Heart right ventricle (tissue), 16 donors: ENCODE measurements around the gene ERI3. TPM values are rescaled to one million over a fixed set of nuclear protein-coding genes. Genes with fewer than 3 reads are reported as not detected.

Source experiments
- ATAC-seq, 8 donors: fragments of 200-7000 bp; cut with Tn5 transposase; one replicate each; pipeline ENCODE4 v1.9.1; 2020; ENCODE audit warnings: mild to moderate bottlenecking in 8 of 8, moderate library complexity in 8 of 8, moderate number of reproducible peaks in 1 of 8
- DNase-seq, 2 donors: peaks; one replicate each; pipeline ENCODE4 v3.0.0-alpha.2; 2020
- H3K27ac ChIP-seq, 10 donors: fragments of 200-600 bp; sonication (generic) in 2 of 10; one replicate each; pipeline versions ENCODE4 v1.5.0 to v1.8.0; 2020 to 2022; ENCODE audit warnings: mild to moderate bottlenecking in 3 of 10
- H3K27me3 ChIP-seq, 7 donors: fragments of 200-600 bp; one replicate each; pipeline ENCODE4 v1.8.0; 2021 to 2022; ENCODE audit warnings: mild to moderate bottlenecking in 2 of 7
- H3K36me3 ChIP-seq, 9 donors: fragments of 200-600 bp; sonication (generic) in 1 of 9; one replicate each; pipeline versions ENCODE4 v1.5.0 to v1.8.0; 2020 to 2022; ENCODE audit warnings: mild to moderate bottlenecking in 2 of 9
- H3K4me1 ChIP-seq, 9 donors: fragments of 200-600 bp; sonication (generic) in 1 of 9; one replicate each; pipeline versions ENCODE4 v1.5.0 to v1.8.0; 2020 to 2022; ENCODE audit warnings: mild to moderate bottlenecking in 4 of 9
- H3K4me3 ChIP-seq, 10 donors: fragments of 200-600 bp; sonication (generic) in 2 of 10; one replicate each; pipeline versions ENCODE4 v1.5.0 to v1.8.0; 2020 to 2022; ENCODE audit warnings: mild to moderate bottlenecking in 7 of 10, moderate library complexity in 2 of 10
- H3K9me3 ChIP-seq, 11 donors: fragments of 200-600 bp in 10 of 11; sonication (generic) in 2 of 11; one replicate each; pipeline versions ENCODE4 v1.5.0 to v1.8.0; 2013 to 2022; ENCODE audit warnings: mild to moderate bottlenecking in 2 of 11, control low read depth in 1 of 11, moderate library complexity in 1 of 11
- CTCF ChIP-seq, 9 donors: fragments of 200-600 bp; sonication (generic) in 2 of 9; IDR thresholded peaks; one replicate each; pipeline versions ENCODE4 v1.5.0 to v1.8.0; 2021 to 2022; ENCODE audit warnings: antibody characterized with exemption in 9 of 9, mild to moderate bottlenecking in 5 of 9, moderate library complexity in 1 of 9
- WGBS, 2 donors: extraction: QIAGEN DNeasy Blood & Tissue Kit; methylation state at CpG; one replicate each; pipeline ENCODE4 v1.1.7; 2013; ENCODE audit warnings: inconsistent platforms in 1 of 2; 5-methylcytosine and 5-hydroxymethylcytosine counted together
- intact Hi-C, 10 donors: fragments of 100-400 bp; cut with DNase I; formaldehyde crosslinking; loops; one replicate each; pipeline versions ENCODE4 v1.11.1 to v1.14.2; 2022
- polyA plus RNA-seq, 2 donors: library from polyadenylated mRNA; stranded (reverse); fragments of 200-250 nt; gene quantifications; one replicate each; pipeline ENCODE4 v1.2.3, GENCODE V29; 2013
- total RNA-seq, 10 donors: library from RNA; stranded (reverse); fragmentation: NEBNext Ultra II Directional in 3 of 10; extraction: Animal tissue kit (Norgen Biotek cat#: 25700) in 3 of 10; gene quantifications; one replicate each; pipeline versions ENCODE4 v1.2.1 to v1.2.4, GENCODE V29; 2021 to 2023
- donor health status: Arrhythmogenic right ventricular cardiomyopathy.
- donor health status: ischemic (EF 13 %, LVEDD 7.1; RV severe dilation, severe dysfunction).
- donor health status: healthy with polysubstance abuse.
- donor health status: DM: no; HTN: yes; CAD: no.
- donor health status: DM: no; HTN: no; CAD: no.
- donor health status: ischemic (EF 25% LVEDD 6.9; RV normal size, moderate dysfunction).
- donor health status: ischemic (EF 25% LVEDD 5.7; RV mildly dilated, moderate dysfunction).
- donor health status: healthy.
- donor health status: DM: yes; HTN: yes; CAD: no.
- donor health status: Ischemic cardiomyopathy.
- donor health status: ischemic (EF 35%, LVEDD 5.7; RV mildly dilated, moderate dysfunction).
- donor health status: nonischemic (EF 11% LVEDD 7.7; RV severe dilation, severe dysfunction).
- donor health status: DM: yes; HTN: yes; CAD: no.
- donor health status: PGD.
- donor health status: ischemic (EF 29% LVEDD 5.4; RV normal size, mild dysfunction).
- donor health status: nonischemic (EF 23%, LVEDD 6.1; RV moderate dilation, normal function).

The ERI3 gene
- total and polyA plus RNA-seq, 12 donors, result 28.1 to 68.4 (median 47.9) TPM

DNA sequence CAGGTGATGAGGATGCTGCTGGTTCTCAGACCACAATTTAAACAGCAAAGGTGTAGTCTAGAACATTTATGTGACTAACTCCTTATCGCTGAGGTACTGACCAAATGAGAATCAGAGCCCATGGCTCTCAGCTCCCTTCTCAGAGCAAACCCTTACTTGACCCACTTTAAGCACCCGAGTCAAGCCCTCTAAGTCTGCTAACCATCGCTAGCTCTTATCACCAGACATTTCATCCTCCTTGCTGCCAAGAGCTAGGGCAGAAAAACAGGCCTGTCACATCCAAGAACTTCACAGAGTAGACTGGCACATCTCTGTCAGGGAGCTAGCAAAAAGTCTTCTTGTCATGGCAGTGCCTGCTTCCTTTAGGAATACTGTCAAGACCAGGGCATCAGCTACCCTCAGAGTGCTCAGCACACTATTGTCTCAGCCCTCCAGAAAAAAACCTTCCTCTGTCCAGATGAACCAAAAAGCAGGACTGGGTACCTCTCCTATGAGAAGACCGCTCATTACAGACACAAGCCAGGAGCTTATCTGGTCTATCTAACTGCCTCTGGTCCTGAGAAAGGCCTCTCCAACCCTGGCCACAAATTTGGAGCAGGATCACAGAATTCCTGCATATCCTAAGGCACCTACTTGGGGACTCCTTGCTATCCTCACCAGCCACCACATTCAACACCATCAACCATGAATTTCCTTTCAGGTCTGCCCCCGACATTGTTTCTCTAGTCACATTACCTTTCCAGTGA lies 26.2 kb downstream of the ERI3 start:
- H3K4me1 ChIP-seq, result peaks cover 6 to 30% (median 24%) of the 10 kb centered on the region in 9 donors
- 69 to 74% methylated on average over 5 of the region's 5 CpGs for WGBS, 2 donors
- intact Hi-C loops, result no loop called here
- peak overlapping the region in 1 of 10 donors; percentile 1 for H3K27ac ChIP-seq
- no peak for DNase-seq
- TF ChIP-seq CTCF (IDR thresholded peaks at IDR 0.05), result no peak
- ATAC-seq, result peak in 1 of 8 donors; percentile 21
- peaks cover 0 to 34% (median 5%) of the 10 kb centered on the region in 9 donors for H3K36me3 ChIP-seq
- no peaks in the 10 kb centered on the region for H3K27me3 ChIP-seq
- no peak overlapping the region for H3K4me3 ChIP-seq
- H3K9me3 ChIP-seq, result no peaks in the 10 kb centered on the region

GRCh38 chr1:44327679-44328491 lies 27.2 kb downstream of the ERI3 start:
- Histone ChIP-seq H3K4me3 (no peak overlapping the region), H3K4me1 (peaks cover 6 to 36% (median 25%) of the 10 kb centered on the region in 9 donors), H3K27ac (peak overlapping the region in 1 of 10 donors; percentile 7), H3K36me3 (peaks cover 0 to 27% (median 0%) of the 10 kb centered on the region in 9 donors), H3K27me3 (no peaks in the 10 kb centered on the region), H3K9me3 (no peaks in the 10 kb centered on the region)
- peak; percentile 70 to 73 for DNase-seq
- peak; percentile 71 to 96 (median 86) for ATAC-seq
- no peak for TF ChIP-seq CTCF (IDR thresholded peaks at IDR 0.05)
- WGBS, 2 donors, result 77 to 83% methylated on average over 8 of the region's 8 CpGs
- intact Hi-C loops, result no loop called here

DNA sequence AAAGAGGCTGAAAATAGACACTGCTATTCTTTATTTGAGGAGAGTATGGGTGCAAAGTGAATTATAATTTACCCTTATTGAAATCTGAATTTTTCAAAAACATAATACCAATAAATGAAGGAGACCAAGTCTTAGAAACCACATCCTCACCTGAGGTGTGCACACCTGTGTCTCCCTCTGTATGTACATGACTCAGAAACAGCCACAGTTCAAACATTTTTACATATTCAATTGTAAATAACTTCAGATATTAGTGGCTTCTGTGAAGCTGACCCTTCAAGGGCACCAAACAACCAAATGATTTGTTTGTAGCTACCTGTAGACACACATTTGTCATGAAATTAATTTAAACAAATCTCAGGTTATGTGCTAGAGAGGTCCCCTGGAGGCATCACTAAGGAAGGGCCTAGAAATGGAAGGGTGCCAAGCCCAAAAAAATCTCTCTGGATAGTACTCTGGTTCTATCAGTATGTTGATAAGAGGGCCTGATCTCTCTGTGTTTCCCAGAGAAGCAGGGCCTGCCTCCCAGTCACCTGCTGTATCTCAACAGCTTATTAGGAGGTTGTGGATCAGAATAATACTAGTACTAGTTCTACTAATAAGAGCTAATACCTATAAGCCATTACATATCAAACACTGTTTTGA lies 28.1 kb downstream of the ERI3 start:
- no peak overlapping the region for H3K4me3 ChIP-seq
- TF ChIP-seq CTCF (IDR thresholded peaks at IDR 0.05), result no peak
- H3K36me3 ChIP-seq, result peaks cover 0 to 24% (median 0%) of the 10 kb centered on the region in 9 donors
- H3K9me3 ChIP-seq, result no peaks in the 10 kb centered on the region
- intact Hi-C loops, result no loop called here
- no peak for ATAC-seq
- H3K27me3 ChIP-seq, result no peaks in the 10 kb centered on the region
- no peak for DNase-seq
- H3K27ac ChIP-seq, result peak overlapping the region in 1 of 10 donors; percentile 7
- peaks cover 6 to 36% (median 25%) of the 10 kb centered on the region in 9 donors for H3K4me1 ChIP-seq

DNA sequence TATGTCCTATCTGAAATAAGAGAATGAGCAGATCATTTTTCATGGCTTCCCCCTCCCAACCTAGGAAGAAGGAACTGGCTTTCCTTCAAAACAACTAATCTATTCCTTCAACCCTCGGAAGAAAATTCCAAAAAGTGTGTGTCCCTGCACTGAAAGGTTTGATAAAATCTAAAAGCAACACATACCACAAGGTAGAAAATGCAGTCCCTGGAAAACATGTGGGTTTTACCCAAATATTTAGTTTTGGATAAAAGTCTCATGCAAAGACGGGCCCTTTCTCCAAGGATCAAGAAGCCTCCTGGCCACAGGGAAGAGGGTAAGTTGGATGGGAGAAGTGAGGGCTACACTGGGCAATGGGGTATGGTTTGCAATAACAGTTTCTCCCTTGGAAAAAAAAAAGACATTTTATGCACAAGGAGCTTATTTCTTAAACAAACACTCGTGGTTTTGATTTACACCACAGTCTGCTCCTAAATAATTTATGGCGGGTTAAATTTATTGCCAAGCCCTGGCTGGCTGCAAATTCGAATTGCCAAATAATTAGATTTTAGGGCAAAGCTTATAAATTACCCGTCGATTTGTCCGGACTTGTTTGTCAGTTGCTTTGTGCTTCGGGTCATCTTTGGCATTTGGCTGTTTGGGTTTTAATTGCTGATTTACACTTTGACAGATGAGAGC lies 28.9 kb downstream of the ERI3 start:
- DNase-seq (no peak), ATAC-seq (no peak)
- WGBS, 2 donors, result 93 to 95% methylated on average over 9 of the region's 9 CpGs
- intact Hi-C loops, result no loop called here
- Histone ChIP-seq H3K27ac (no peak overlapping the region), H3K4me1 (peaks cover 6 to 36% (median 25%) of the 10 kb centered on the region in 9 donors), H3K36me3 (peaks cover 0 to 25% (median 0%) of the 10 kb centered on the region in 9 donors), H3K4me3 (no peak overlapping the region), H3K27me3 (no peaks in the 10 kb centered on the region), H3K9me3 (no peaks in the 10 kb centered on the region)
- no peak for TF ChIP-seq CTCF (IDR thresholded peaks at IDR 0.05)
